Astrocyte (in vitro differentiated cells and primary cell): Measurements from ENCODE around the gene BCAM. TPM values are rescaled to one million over a fixed set of nuclear protein-coding genes. Genes with fewer than 3 reads are reported as not detected.

Source experiments
- DNase-seq: peaks from one replicate; pipeline ENCODE4 v3.0.0-alpha.2; 2010; ENCODE audit warnings: low read depth
- FAIRE-seq: peaks from 2 replicates; lab custom pipeline; 2011; peaks lifted over from hg19 to GRCh38; lab: Jason Lieb, UNC
- H2AFZ ChIP-seq: 2 replicates; pipeline ENCODE4 v1.6.0; 2012; ENCODE audit warnings: low read depth, low read length, inconsistent platforms
- H3K27ac ChIP-seq: 2 replicates; pipeline ENCODE4 v1.5.1; 2011; ENCODE audit warnings: low read depth, low read length, inconsistent platforms
- H3K27me3 ChIP-seq: 2 replicates; pipeline ENCODE4 v1.6.0; 2011; ENCODE audit warnings: low read length, inconsistent platforms; ENCODE audit not compliant: insufficient read depth
- H3K36me3 ChIP-seq: 2 replicates; pipeline ENCODE4 v1.5.1; 2011; ENCODE audit warnings: low read length, inconsistent platforms; ENCODE audit not compliant: insufficient read depth
- H3K4me1 ChIP-seq: 2 replicates; pipeline ENCODE4 v1.5.1; 2011; ENCODE audit warnings: low read length, inconsistent platforms; ENCODE audit not compliant: insufficient read depth
- H3K4me2 ChIP-seq: 2 replicates; pipeline ENCODE4 v1.6.0; 2012; ENCODE audit warnings: low read length, inconsistent platforms
- H3K4me3 ChIP-seq: 2 replicates; pipeline ENCODE4 v1.5.1; 2011; ENCODE audit warnings: low read depth, mild to moderate bottlenecking, low read length, inconsistent platforms; ENCODE audit not compliant: insufficient read depth
- H3K79me2 ChIP-seq: 2 replicates; pipeline ENCODE4 v1.6.0; 2012; ENCODE audit warnings: mild to moderate bottlenecking, low read length, inconsistent platforms; ENCODE audit not compliant: insufficient read depth
- H3K9ac ChIP-seq: 2 replicates; pipeline ENCODE4 v1.6.0; 2012; ENCODE audit warnings: mild to moderate bottlenecking, low read length, inconsistent platforms
- H3K9me3 ChIP-seq: 2 replicates; pipeline ENCODE4 v1.5.1; 2012; ENCODE audit warnings: low read depth, mild to moderate bottlenecking, low read length, inconsistent platforms; ENCODE audit not compliant: insufficient read depth
- H4K20me1 ChIP-seq: 2 replicates; pipeline ENCODE4 v1.6.0; 2012; ENCODE audit warnings: low read length, inconsistent platforms; ENCODE audit not compliant: insufficient read depth
- H3K27ac Mint-ChIP-seq: one replicate; pipeline ENCODE4 v1.8.0; 2021; ENCODE audit warnings: mild to moderate bottlenecking, mixed read lengths; ENCODE audit not compliant: unreplicated experiment
- H3K27me3 Mint-ChIP-seq: one replicate; pipeline ENCODE4 v1.8.0; 2021; ENCODE audit warnings: low read depth, mixed read lengths; ENCODE audit not compliant: unreplicated experiment
- H3K36me3 Mint-ChIP-seq: one replicate; pipeline ENCODE4 v1.8.0; 2021; ENCODE audit warnings: low read depth, mixed read lengths; ENCODE audit not compliant: unreplicated experiment
- H3K4me1 Mint-ChIP-seq: one replicate; pipeline ENCODE4 v1.8.0; 2021; ENCODE audit warnings: low read depth, mixed read lengths; ENCODE audit not compliant: unreplicated experiment
- H3K4me3 Mint-ChIP-seq: one replicate; pipeline ENCODE4 v1.8.0; 2021; ENCODE audit warnings: mild to moderate bottlenecking, moderate library complexity, mixed read lengths; ENCODE audit not compliant: unreplicated experiment
- H3K9me3 Mint-ChIP-seq: one replicate; pipeline ENCODE4 v1.8.0; 2021; ENCODE audit warnings: mild to moderate bottlenecking, mixed read lengths; ENCODE audit not compliant: unreplicated experiment
- CTCF ChIP-seq: IDR thresholded peaks from 2 replicates; pipeline ENCODE4 v1.5.1; 2011; ENCODE audit warnings: low read depth, mild to moderate bottlenecking, inconsistent platforms, low read length, moderate library complexity; ENCODE audit not compliant: insufficient read depth
- EZH2 ChIP-seq: IDR thresholded peaks from 2 replicates; pipeline ENCODE4 v1.6.1; 2012; ENCODE audit warnings: mild to moderate bottlenecking, low read length, inconsistent platforms; ENCODE audit not compliant: insufficient read depth
- total RNA-seq: library from RNA; stranded (reverse); gene quantifications from 2 replicates; pipeline ENCODE4 v1.2.1, GENCODE V29; 2021

BCAM gene
- total RNA-seq, 1 donor from 2014 or later: 14.0 TPM

GRCh38 chr19:44841231-44841630, 32.3 kb downstream of the BCAM start:
- peaks cover 3% of the 10 kb centered on the region for H3K4me1 ChIP-seq
- Mint-ChIP-seq H3K27ac (no peak overlapping the region), H3K36me3 (no peaks in the 10 kb centered on the region), H3K4me1 (peaks cover 3% of the 10 kb centered on the region), H3K4me3 (no peak overlapping the region), H3K27me3 (peaks cover 7% of the 10 kb centered on the region), H3K9me3 (no peaks in the 10 kb centered on the region)
- peaks cover 2% of the 10 kb centered on the region for H3K27me3 ChIP-seq
- H3K4me3 ChIP-seq: no peak overlapping the region
- TF ChIP-seq EZH2 (no peak), CTCF (no peak)
- no peak for FAIRE-seq
- no peaks in the 10 kb centered on the region for H3K36me3 ChIP-seq
- H4K20me1 ChIP-seq: no peaks in the 10 kb centered on the region
- no peak overlapping the region for H3K27ac ChIP-seq
- no peaks in the 10 kb centered on the region for H3K9me3 ChIP-seq
- H3K79me2 ChIP-seq: peaks cover 1% of the 10 kb centered on the region
- H2AFZ ChIP-seq: no peak overlapping the region
- H3K4me2 ChIP-seq: no peak overlapping the region
- H3K9ac ChIP-seq: no peak overlapping the region
- DNase-seq: no peak

- peak overlapping the region; percentile 92 for H3K4me2 ChIP-seq
- H3K36me3 Mint-ChIP-seq: peaks cover 6% of the 10 kb centered on the region
- peaks cover 24% of the 10 kb centered on the region for H3K4me1 ChIP-seq
- H3K9me3 Mint-ChIP-seq: no peaks in the 10 kb centered on the region
- H3K4me3 ChIP-seq: peak overlapping the region; percentile 58
- H3K27ac ChIP-seq: peak overlapping the region; percentile 33
- FAIRE-seq (no peak), DNase-seq (no peak)
- no peaks in the 10 kb centered on the region for H3K36me3 ChIP-seq
- peak overlapping the region; percentile 95 for H3K27ac Mint-ChIP-seq
- H3K79me2 ChIP-seq: peaks cover 42% of the 10 kb centered on the region
- peak overlapping the region; percentile 95 for H2AFZ ChIP-seq
- H3K9me3 ChIP-seq: no peaks in the 10 kb centered on the region
- TF ChIP-seq CTCF (no peak), EZH2 (no peak)
- H3K9ac ChIP-seq: peak overlapping the region; percentile 73
- H3K27me3 ChIP-seq: no peaks in the 10 kb centered on the region
- peaks cover 33% of the 10 kb centered on the region for H4K20me1 ChIP-seq
- H3K27me3 Mint-ChIP-seq: no peaks in the 10 kb centered on the region
- peaks cover 17% of the 10 kb centered on the region for H3K4me1 Mint-ChIP-seq
- peak overlapping the region; percentile 99 for H3K4me3 Mint-ChIP-seq
These were observed 36.3 kb downstream of the BCAM start for GRCh38 chr19:44845286-44845611.

- Histone ChIP-seq H3K79me2 (peaks cover 47% of the 10 kb centered on the region), H3K36me3 (no peaks in the 10 kb centered on the region), H3K27ac (peak within 1 kb of the TSS; percentile 92), H3K9ac (peak within 1 kb of the TSS; percentile 99), H3K9me3 (no peaks in the 10 kb centered on the region), H4K20me1 (peaks cover 39% of the 10 kb centered on the region), H3K4me3 (peak within 1 kb of the TSS; percentile 89), H3K4me2 (peak within 1 kb of the TSS; percentile 92), H3K27me3 (no peaks in the 10 kb centered on the region), H2AFZ (peak within 1 kb of the TSS; percentile 95), H3K4me1 (peaks cover 24% of the 10 kb centered on the region)
- Mint-ChIP-seq H3K36me3 (peaks cover 8% of the 10 kb centered on the region), H3K9me3 (no peaks in the 10 kb centered on the region), H3K27ac (peak within 1 kb of the TSS; percentile 100), H3K4me3 (peak within 1 kb of the TSS; percentile 99), H3K27me3 (no peaks in the 10 kb centered on the region), H3K4me1 (peaks cover 19% of the 10 kb centered on the region)
- peak; percentile 85 for DNase-seq
- no peak for FAIRE-seq
- TF ChIP-seq CTCF: peak; percentile 77
- TF ChIP-seq EZH2: no peak
These were observed 36.9 kb downstream of the BCAM start, which contains the start of gene NECTIN2 for GRCh38 chr19:44845612-44846454. TSS of gene NECTIN2 (plus strand) at chr19:44846297. CDS start at chr19:44846526, 229 bp downstream.
